Body of pancreas (tissue), 4 donors: Measurements from ENCODE around the gene NEURL1.

Experiments
- POLR2A ChIP-seq, 3 donors: fragments of 450-650 bp; IDR thresholded peaks; one replicate each; pipeline ENCODE4 v1.6.1; 2016; ENCODE audit warnings: antibody characterized with exemption in 3 of 3, mild to moderate bottlenecking in 2 of 3
- TF ChIP-seq, protein P1 (sequence below), 7 experiments: fragments of 450-650 bp in 4 of 7; fragments of 200-600 bp in 3 of 7; sonication (generic) in 3 of 7; IDR thresholded peaks; one replicate each; pipeline ENCODE4 v1.5.1; 2016 to 2019; ENCODE audit warnings: antibody characterized with exemption in 7 of 7

DNA sequence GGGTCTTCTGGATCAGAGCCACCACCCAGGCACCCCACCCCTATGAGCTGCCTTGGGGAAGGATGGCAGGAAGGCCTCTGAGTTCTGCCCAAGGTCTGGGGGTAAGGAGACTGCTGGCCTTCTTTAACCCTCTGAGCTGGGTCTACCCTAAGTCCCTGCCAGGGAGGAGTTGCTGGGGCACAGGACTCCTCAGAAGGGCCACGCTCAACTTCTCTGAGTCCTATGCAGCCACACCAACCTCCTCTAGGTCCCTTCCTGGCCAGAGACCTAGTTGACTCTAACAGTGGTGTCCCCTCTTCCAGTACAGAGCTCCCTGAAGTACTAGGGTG is 2.6 kb upstream of the NEURL1 start:
- TF ChIP-seq POLR2A (IDR thresholded peaks at IDR 0.05) = no peak
- TF ChIP-seq, protein P1, sequence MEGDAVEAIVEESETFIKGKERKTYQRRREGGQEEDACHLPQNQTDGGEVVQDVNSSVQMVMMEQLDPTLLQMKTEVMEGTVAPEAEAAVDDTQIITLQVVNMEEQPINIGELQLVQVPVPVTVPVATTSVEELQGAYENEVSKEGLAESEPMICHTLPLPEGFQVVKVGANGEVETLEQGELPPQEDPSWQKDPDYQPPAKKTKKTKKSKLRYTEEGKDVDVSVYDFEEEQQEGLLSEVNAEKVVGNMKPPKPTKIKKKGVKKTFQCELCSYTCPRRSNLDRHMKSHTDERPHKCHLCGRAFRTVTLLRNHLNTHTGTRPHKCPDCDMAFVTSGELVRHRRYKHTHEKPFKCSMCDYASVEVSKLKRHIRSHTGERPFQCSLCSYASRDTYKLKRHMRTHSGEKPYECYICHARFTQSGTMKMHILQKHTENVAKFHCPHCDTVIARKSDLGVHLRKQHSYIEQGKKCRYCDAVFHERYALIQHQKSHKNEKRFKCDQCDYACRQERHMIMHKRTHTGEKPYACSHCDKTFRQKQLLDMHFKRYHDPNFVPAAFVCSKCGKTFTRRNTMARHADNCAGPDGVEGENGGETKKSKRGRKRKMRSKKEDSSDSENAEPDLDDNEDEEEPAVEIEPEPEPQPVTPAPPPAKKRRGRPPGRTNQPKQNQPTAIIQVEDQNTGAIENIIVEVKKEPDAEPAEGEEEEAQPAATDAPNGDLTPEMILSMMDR (IDR thresholded peaks at IDR 0.05) = no peak
